H9 (cell line): ENCODE results near the gene CDK8. TPM values are rescaled to one million over a fixed set of nuclear protein-coding genes. Genes with fewer than 3 reads are reported as not detected.

Experiments used
- DNase-seq: peaks from one replicate; pipeline ENCODE4 v3.0.0-alpha.2; 2017
- H2AFZ ChIP-seq: one replicate; pipeline ENCODE4 v1.6.1; 2013; ENCODE audit warnings: mild to moderate bottlenecking, low read length, control low read depth, moderate library complexity
- H2AK5ac ChIP-seq: 2 replicates; pipeline ENCODE4 v1.6.1; 2013; ENCODE audit warnings: low read length, control low read depth, mixed read lengths; ENCODE audit not compliant: insufficient read length
- H2BK120ac ChIP-seq: one replicate; pipeline ENCODE4 v1.6.1; 2013; ENCODE audit warnings: low read depth, mild to moderate bottlenecking, low read length, control low read depth, inconsistent platforms; ENCODE audit not compliant: poor library complexity, severe bottlenecking
- H2BK12ac ChIP-seq: 2 replicates; pipeline ENCODE4 v1.6.1; 2013; ENCODE audit warnings: low read length, control low read depth, mixed read lengths, low read depth; ENCODE audit not compliant: insufficient read length
- H2BK15ac ChIP-seq: 2 replicates; pipeline ENCODE4 v1.6.1; 2013; ENCODE audit warnings: low read depth, low read length, control low read depth
- H2BK20ac ChIP-seq: one replicate; pipeline ENCODE4 v1.6.1; 2013; ENCODE audit warnings: low read depth, mild to moderate bottlenecking, low read length, control low read depth, inconsistent platforms; ENCODE audit not compliant: poor library complexity, severe bottlenecking
- H2BK5ac ChIP-seq: 2 replicates; pipeline ENCODE4 v1.6.1; 2013; ENCODE audit warnings: low read length, control low read depth, mixed read lengths; ENCODE audit not compliant: insufficient read length
- H3K14ac ChIP-seq: 2 replicates; pipeline ENCODE4 v1.6.1; 2013; ENCODE audit warnings: low read length, control low read depth; ENCODE audit not compliant: insufficient read depth
- H3K18ac ChIP-seq: 2 replicates; pipeline ENCODE4 v1.6.1; 2013; ENCODE audit warnings: low read depth, mild to moderate bottlenecking, mixed read lengths, low read length, control low read depth; ENCODE audit not compliant: insufficient read length
- H3K23ac ChIP-seq: 2 replicates; pipeline ENCODE4 v1.6.1; 2013; ENCODE audit warnings: low read length, control low read depth, mixed read lengths, low read depth; ENCODE audit not compliant: insufficient read length
- H3K23me2 ChIP-seq: 2 replicates; pipeline ENCODE4 v1.6.1; 2013; ENCODE audit warnings: low read depth, mild to moderate bottlenecking, mixed read lengths, low read length, control low read depth; ENCODE audit not compliant: insufficient read length, poor library complexity, severe bottlenecking
- H3K27ac ChIP-seq: 2 replicates; pipeline ENCODE4 v1.5.1; 2013; ENCODE audit warnings: low read length, control low read depth, mixed read lengths, low read depth; ENCODE audit not compliant: insufficient read length
- H3K27me3 ChIP-seq: 2 replicates; pipeline ENCODE4 v1.6.1; 2013; ENCODE audit warnings: low read length, control low read depth, inconsistent platforms; ENCODE audit not compliant: insufficient read depth
- H3K4ac ChIP-seq: 2 replicates; pipeline ENCODE4 v1.6.1; 2013; ENCODE audit warnings: low read depth, mild to moderate bottlenecking, control low read depth, inconsistent platforms, low read length, moderate library complexity
- H3K4me1 ChIP-seq: 2 replicates; pipeline ENCODE4 v1.6.1; 2013; ENCODE audit warnings: low read length, control low read depth, inconsistent platforms; ENCODE audit not compliant: insufficient read depth
- H3K4me2 ChIP-seq: 2 replicates; pipeline ENCODE4 v1.6.1; 2013; ENCODE audit warnings: low read length, control low read depth, mixed read lengths; ENCODE audit not compliant: insufficient read length, insufficient read depth
- H3K56ac ChIP-seq: 2 replicates; pipeline ENCODE4 v1.6.1; 2013; ENCODE audit warnings: low read depth, mild to moderate bottlenecking, mixed read lengths, low read length, control low read depth; ENCODE audit not compliant: insufficient read length
- H3K79me1 ChIP-seq: 2 replicates; pipeline ENCODE4 v1.6.1; 2013; ENCODE audit warnings: low read depth, mild to moderate bottlenecking, moderate library complexity, low read length, control low read depth, inconsistent platforms; ENCODE audit not compliant: insufficient read depth, poor library complexity, severe bottlenecking
- H3K79me2 ChIP-seq: 2 replicates; pipeline ENCODE4 v1.6.1; 2013; ENCODE audit warnings: low read length, control low read depth, inconsistent platforms; ENCODE audit not compliant: insufficient read depth
- H3K9ac ChIP-seq: 2 replicates; pipeline ENCODE4 v1.6.1; 2013; ENCODE audit warnings: low read length, control low read depth, mixed read lengths; ENCODE audit not compliant: insufficient read length; ENCODE audit errors: extremely low read depth
- H3K9me3 ChIP-seq: one replicate; pipeline ENCODE4 v1.6.1; 2013; ENCODE audit warnings: low read depth, low read length, inconsistent platforms; ENCODE audit not compliant: control insufficient read depth
- H3T11ph ChIP-seq: one replicate; pipeline ENCODE4 v1.6.1; 2013; ENCODE audit warnings: mild to moderate bottlenecking, low read length, control low read depth, inconsistent platforms
- H4K20me1 ChIP-seq: one replicate; pipeline ENCODE4 v1.6.1; 2013; ENCODE audit not compliant: control insufficient read depth, insufficient read length, insufficient read depth
- H4K5ac ChIP-seq: 2 replicates; pipeline ENCODE4 v1.6.1; 2013; ENCODE audit warnings: low read depth, mild to moderate bottlenecking, mixed read lengths, low read length, control low read depth; ENCODE audit not compliant: insufficient read length
- H4K8ac ChIP-seq: replicated peaks from 2 replicates; pipeline ENCODE4 v1.6.1; 2013; ENCODE audit warnings: low read length, control low read depth, mixed read lengths, low read depth; ENCODE audit not compliant: insufficient read length
- H4K91ac ChIP-seq: 2 replicates; pipeline ENCODE4 v1.6.1; 2013; ENCODE audit warnings: low read depth, mild to moderate bottlenecking, moderate library complexity, mixed read lengths, low read length, control low read depth; ENCODE audit not compliant: insufficient read length
- H3K27ac Mint-ChIP-seq, 3 experiments: 2 replicates in 2 of 3; 3 replicates in 1 of 3; pipeline ENCODE4 v1.8.0; 2020 to 2021; ENCODE audit warnings: mixed read lengths in 3 of 3, mild to moderate bottlenecking in 1 of 3, moderate library complexity in 1 of 3
- H3K27me3 Mint-ChIP-seq: 2 replicates; pipeline ENCODE4 v1.8.0; 2021; ENCODE audit warnings: low read depth, mild to moderate bottlenecking, moderate library complexity, mixed read lengths
- H3K36me3 Mint-ChIP-seq, 3 experiments: 2 replicates in 2 of 3; 3 replicates in 1 of 3; pipeline ENCODE4 v1.8.0; 2020 to 2021; ENCODE audit warnings: low read depth in 3 of 3, mixed read lengths in 3 of 3; ENCODE audit not compliant: insufficient read depth in 1 of 3
- H3K4me1 Mint-ChIP-seq, 2 experiments: 2 replicates each; pipeline ENCODE4 v1.8.0; 2020; ENCODE audit warnings: mixed read lengths in 2 of 2
- H3K4me3 Mint-ChIP-seq, 2 experiments: 2 replicates in 1 of 2; 3 replicates in 1 of 2; pipeline ENCODE4 v1.8.0; 2020 to 2021; ENCODE audit warnings: mild to moderate bottlenecking in 2 of 2, mixed read lengths in 2 of 2, moderate library complexity in 1 of 2
- H3K9me3 Mint-ChIP-seq, 2 experiments: 2 replicates in 1 of 2; 3 replicates in 1 of 2; pipeline ENCODE4 v1.8.0; 2020; ENCODE audit warnings: mild to moderate bottlenecking in 2 of 2, mixed read lengths in 2 of 2, moderate library complexity in 1 of 2
- WGBS: extraction: QIAGEN DNeasy Blood & Tissue Kit; methylation state at CpG from one replicate; pipeline ENCODE4 v1.1.7; 2013; ENCODE audit warnings: missing lambda C conversion rate, low lambda C conversion rate, mixed read lengths; ENCODE audit not compliant: insufficient read length; ENCODE audit errors: extremely low coverage; 5-methylcytosine and 5-hydroxymethylcytosine counted together
- total RNA-seq: library from RNA; stranded (reverse); gene quantifications from 2 replicates; pipeline ENCODE4 v1.2.1, GENCODE V29; 2021
- TF ChIP-seq, protein P1 (sequence below): fragments of 200-600 bp; sonication (generic); conservative IDR thresholded peaks from 3 replicates; pipeline ENCODE4 v1.8.0; 2021; ENCODE audit warnings: antibody characterized with exemption, mild to moderate bottlenecking

The CDK8 gene
- total RNA-seq, 1 experiment from 2014 or later, result 18.1 TPM

DNA sequence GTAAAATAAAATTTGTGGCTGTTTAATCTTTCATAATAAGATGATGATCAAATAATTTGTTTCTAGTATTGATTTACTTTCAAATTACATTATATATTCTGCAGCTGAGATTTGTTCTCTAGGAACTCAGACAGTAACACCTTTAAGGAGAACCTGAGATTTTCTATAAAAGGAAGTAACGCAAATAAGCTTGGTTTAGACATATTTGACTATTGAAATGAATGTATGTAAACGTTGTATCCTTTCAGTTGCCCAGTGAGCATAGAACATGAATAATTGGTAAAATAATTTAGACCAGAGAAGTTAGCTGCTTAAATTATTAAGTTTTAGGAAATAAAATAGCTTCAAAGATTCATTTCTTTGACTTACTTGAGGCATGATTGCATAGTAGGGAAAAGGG is 3.1 kb downstream of the CDK8 start:
- no peak overlapping the region for H3K14ac ChIP-seq
- H3K23ac ChIP-seq, result no peak overlapping the region
- H2BK120ac ChIP-seq, result no peak overlapping the region
- H2BK5ac ChIP-seq, result no peak overlapping the region
- no peak overlapping the region for H3K4me2 ChIP-seq
- no peak overlapping the region for H2BK15ac ChIP-seq
- H3K56ac ChIP-seq, result no peak overlapping the region
- Mint-ChIP-seq H3K9me3 (no peaks in the 10 kb centered on the region), H3K27ac (no peak overlapping the region), H3K4me1 (peaks cover 22% of the 10 kb centered on the region in 2 experiments), H3K4me3 (no peak overlapping the region; a peak in 1 of 5 replicates), H3K36me3 (0 out of 7 replicates have a peak, but pooled peaks cover 0 to under 1% (median 0%) of the 10 kb centered on the region in 3 experiments), H3K27me3 (no peaks in the 10 kb centered on the region)
- no peak for DNase-seq
- H2BK20ac ChIP-seq, result no peak overlapping the region
- no peak overlapping the region for H4K91ac ChIP-seq
- peaks cover 13% of the 10 kb centered on the region for H3K79me1 ChIP-seq
- H2AK5ac ChIP-seq, result no peak overlapping the region
- H3K9ac ChIP-seq, result no peak overlapping the region
- H2AFZ ChIP-seq, result no peak overlapping the region
- H4K20me1 ChIP-seq, result no peaks in the 10 kb centered on the region
- no peak overlapping the region for H3K4ac ChIP-seq
- H3K27ac ChIP-seq, result no peak overlapping the region
- no peak overlapping the region for H4K5ac ChIP-seq
- no peaks in the 10 kb centered on the region for H3K9me3 ChIP-seq
- no peak overlapping the region for H3K18ac ChIP-seq
- WGBS, result no CpG with 5 or more reads among the region's 2 CpGs
- no peak overlapping the region for H3T11ph ChIP-seq
- H3K4me1 ChIP-seq, result no peaks in the 10 kb centered on the region
- TF ChIP-seq, protein P1, sequence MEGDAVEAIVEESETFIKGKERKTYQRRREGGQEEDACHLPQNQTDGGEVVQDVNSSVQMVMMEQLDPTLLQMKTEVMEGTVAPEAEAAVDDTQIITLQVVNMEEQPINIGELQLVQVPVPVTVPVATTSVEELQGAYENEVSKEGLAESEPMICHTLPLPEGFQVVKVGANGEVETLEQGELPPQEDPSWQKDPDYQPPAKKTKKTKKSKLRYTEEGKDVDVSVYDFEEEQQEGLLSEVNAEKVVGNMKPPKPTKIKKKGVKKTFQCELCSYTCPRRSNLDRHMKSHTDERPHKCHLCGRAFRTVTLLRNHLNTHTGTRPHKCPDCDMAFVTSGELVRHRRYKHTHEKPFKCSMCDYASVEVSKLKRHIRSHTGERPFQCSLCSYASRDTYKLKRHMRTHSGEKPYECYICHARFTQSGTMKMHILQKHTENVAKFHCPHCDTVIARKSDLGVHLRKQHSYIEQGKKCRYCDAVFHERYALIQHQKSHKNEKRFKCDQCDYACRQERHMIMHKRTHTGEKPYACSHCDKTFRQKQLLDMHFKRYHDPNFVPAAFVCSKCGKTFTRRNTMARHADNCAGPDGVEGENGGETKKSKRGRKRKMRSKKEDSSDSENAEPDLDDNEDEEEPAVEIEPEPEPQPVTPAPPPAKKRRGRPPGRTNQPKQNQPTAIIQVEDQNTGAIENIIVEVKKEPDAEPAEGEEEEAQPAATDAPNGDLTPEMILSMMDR, result no peak
- peaks cover 30% of the 10 kb centered on the region; the same call in 1 of the 2 replicates for H3K79me2 ChIP-seq
- H4K8ac ChIP-seq, result no peak overlapping the region
- no peak overlapping the region for H2BK12ac ChIP-seq
- peaks cover 6% of the 10 kb centered on the region for H3K23me2 ChIP-seq
- no peaks in the 10 kb centered on the region for H3K27me3 ChIP-seq
